HG03342 (cell line): Measurements from ENCODE around the gene SCMH1.

Experiments
- ATAC-seq: cut with Tn5 transposase; IDR thresholded peaks from one replicate; pipeline ENCODE4 v1.9.1; 2021; ENCODE audit warnings: mild to moderate bottlenecking, moderate library complexity; ENCODE audit not compliant: unreplicated experiment

SCMH1 gene

DNA sequence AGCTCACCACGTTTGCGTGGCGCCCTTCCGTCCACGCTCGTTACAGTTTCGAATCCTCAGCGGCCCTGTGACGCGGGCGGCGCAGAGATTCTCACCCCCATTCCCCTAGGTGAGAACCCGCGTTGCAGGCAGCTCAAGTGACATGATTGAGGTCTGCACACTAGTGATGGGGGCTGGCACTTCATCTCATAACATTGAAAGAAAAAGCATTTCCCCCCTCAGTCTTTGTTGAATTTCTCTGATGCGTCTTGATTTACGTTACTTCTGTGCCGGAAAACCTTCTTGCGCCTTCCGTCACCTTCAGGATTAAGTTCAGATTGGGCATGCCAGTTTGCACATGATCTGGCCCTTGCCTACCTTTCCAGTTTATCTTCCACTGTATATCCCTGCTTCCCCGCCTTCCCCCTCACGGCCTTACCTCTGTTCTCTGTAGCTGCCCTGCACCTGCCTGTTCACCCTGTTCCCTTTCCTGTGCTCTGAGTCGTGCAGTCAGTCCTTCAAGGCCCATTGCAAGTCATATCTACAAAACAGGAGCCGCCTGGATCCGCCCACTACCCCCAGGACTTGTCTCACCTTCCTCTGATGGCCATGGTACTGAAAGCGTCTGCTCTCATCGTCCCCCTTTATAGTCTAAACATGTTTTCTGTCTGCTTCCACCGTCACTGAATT lies 261.5 kb downstream of the SCMH1 start:
- no peak for ATAC-seq

DNA sequence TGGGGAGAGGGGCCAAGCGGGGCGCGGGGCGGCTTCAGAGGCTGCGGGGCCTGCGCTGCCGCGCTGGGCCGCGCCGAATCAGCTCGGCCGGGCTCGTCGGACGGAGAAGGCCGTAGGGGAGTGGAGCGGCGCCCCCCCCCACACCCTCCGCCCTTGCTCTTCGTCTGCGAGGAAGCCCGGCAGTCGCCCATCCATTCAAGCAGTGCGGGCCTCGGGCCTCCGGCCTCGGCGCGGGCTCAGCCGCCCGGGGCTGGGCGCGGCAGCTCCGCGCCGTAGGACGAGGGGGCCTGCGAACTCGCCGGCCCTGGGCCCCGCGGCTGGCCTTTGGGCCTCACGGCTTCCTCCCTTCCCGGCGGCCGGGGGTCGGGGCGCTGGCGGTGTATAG lies 262.0 kb downstream of the SCMH1 start:
- peak; percentile 13 for ATAC-seq

DNA sequence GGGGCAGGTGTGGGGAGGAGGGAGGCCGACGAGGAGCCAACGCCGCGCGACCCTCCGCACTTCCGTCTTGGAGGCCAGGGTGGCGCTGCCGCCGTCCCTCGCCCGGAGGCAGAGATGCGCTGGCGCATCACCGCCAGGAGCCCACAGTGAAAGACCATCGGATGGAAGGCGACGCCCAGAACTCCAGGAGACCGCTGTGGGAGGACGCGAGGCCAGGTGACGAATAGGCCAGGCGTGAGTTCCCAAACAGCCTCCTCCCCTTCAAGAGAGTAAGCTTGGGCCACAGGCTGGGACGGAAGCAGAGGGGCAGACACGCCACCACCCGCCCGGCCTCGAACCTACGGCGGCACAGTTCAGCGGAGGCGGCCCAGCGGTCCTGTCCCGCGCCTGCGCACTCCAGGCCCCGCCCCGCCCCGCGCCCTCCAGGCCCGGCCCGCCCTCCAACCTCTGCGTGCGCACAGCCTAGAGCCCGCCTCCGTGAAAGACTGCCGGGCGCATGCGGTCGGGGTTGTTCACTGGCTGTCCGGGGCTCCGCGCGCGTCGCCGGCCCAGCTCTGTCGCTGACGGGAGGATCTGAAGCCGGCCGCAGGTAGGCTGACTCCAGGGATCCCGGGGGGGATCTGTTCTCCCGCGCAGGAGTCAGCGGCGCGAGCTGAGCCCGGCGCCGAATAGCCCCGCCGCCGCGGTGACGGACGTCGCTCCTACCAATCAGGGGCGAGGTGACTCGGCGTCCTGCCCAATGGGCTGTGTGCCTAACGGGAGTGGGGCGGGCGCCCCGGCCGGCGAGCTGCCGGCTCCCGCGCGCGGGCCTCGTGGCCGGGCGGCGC lies 262.7 kb downstream of the SCMH1 start, which contains the start of gene CTPS1:
TSS of gene CTPS1 (plus strand) at position 456 of the 827 bp plus-strand sequence. CDS start 3,595 bp downstream, outside the sequence.
- peak; percentile 89 for ATAC-seq

DNA sequence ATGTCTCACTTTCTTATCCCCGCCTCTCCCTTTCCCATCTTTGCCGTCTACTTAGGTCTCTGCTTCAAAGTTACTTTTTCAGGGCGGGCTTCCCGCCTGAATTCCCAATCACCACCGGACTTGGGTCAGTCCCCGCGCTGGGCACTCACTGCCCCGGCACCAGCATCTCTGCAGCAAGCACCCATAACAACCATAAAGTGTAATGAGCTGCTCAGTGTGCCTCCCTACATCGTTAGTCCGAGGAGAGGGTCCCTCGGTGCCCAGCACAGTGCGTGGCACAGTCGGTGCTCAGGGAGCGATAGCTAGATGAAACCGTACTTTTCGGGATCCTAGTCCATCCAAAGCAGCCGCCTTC lies 263.2 kb downstream of the SCMH1 start:
- no peak for ATAC-seq

DNA sequence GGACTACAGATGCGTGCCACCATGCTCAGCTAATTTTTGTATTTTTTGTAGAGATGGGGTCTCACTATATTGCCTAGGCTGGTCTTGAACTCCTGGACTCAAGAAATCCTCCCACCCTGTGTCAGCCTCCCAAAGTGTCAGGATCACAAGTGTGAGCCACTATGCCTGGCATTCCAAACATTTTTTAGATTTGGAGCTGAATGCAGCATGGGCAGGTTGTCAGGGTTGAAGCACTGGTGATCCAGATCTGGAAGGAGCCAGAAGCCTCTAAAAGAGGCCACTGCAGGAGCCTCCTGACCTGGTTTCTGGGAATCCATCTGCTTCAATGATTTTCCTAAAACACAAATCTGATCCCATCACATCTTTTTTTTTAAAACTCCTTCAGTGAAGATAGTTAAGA lies 264.4 kb downstream of the SCMH1 start:
- no peak for ATAC-seq
